GM21360 (cell line): ENCODE results near the gene ATP1A4.
"Not testable (repeated sequence)": the region's sequence is repeated elsewhere in the genome, so short reads cannot be mapped to it uniquely, and the experiment has no call there.

ENCODE experiments used
- ATAC-seq: cut with Tn5 transposase; IDR thresholded peaks from one replicate; pipeline ENCODE4 v1.9.1; 2021; ENCODE audit warnings: mild to moderate bottlenecking, moderate library complexity; ENCODE audit not compliant: unreplicated experiment

The ATP1A4 gene

GRCh38 chr1:160151303-160151702, at the start of gene ATP1A4:
ATP1A4 (plus strand) TSS chr1:160151603; CDS start chr1:160152041, 438 bp downstream.
- no peak for ATAC-seq

GRCh38 chr1:160101717-160102522, 49.5 kb upstream of the ATP1A4 start:
- ATAC-seq, result no peak

GRCh38 chr1:160103658-160104408, 47.6 kb upstream of the ATP1A4 start:
- no peak for ATAC-seq

- ATAC-seq, result no peak
Measured at GRCh38 chr1:160104486-160104885, 46.9 kb upstream of the ATP1A4 start.

GRCh38 chr1:160105155-160105554, 46.2 kb upstream of the ATP1A4 start:
- ATAC-seq, result no peak

GRCh38 chr1:160107512-160107911, 43.9 kb upstream of the ATP1A4 start:
- ATAC-seq, result no peak

GRCh38 chr1:160108888-160109662, 42.3 kb upstream of the ATP1A4 start:
- ATAC-seq, result no peak

GRCh38 chr1:160109686-160110085, 41.7 kb upstream of the ATP1A4 start:
- ATAC-seq, result no peak

- not testable (repeated sequence) for ATAC-seq
Measured at GRCh38 chr1:160111462-160111861, 39.9 kb upstream of the ATP1A4 start.

GRCh38 chr1:160112357-160112756, 39.0 kb upstream of the ATP1A4 start:
- no peak for ATAC-seq

GRCh38 chr1:160113407-160113806, 38.0 kb upstream of the ATP1A4 start:
- ATAC-seq, result no peak

GRCh38 chr1:160114085-160114484, 37.3 kb upstream of the ATP1A4 start:
- ATAC-seq, result no peak

- no peak for ATAC-seq
Measured at GRCh38 chr1:160115545-160116282, 35.7 kb upstream of the ATP1A4 start, which contains the start of gene ATP1A2. ATP1A2 (plus strand) TSS chr1:160115759; CDS start chr1:160115862, 103 bp downstream.

- ATAC-seq, result no peak
Measured at GRCh38 chr1:160116283-160117147, 34.9 kb upstream of the ATP1A4 start.

GRCh38 chr1:160117300-160117699, 34.1 kb upstream of the ATP1A4 start:
- no peak for ATAC-seq

GRCh38 chr1:160117709-160118183, 33.7 kb upstream of the ATP1A4 start:
- no peak for ATAC-seq

GRCh38 chr1:160118928-160119327, 32.5 kb upstream of the ATP1A4 start:
- no peak for ATAC-seq

- ATAC-seq, result no peak
Measured at GRCh38 chr1:160120797-160121196, 30.6 kb upstream of the ATP1A4 start.

- no peak for ATAC-seq
Measured at GRCh38 chr1:160121388-160121787, 30.0 kb upstream of the ATP1A4 start.
